Esophagus mucosa (tissue), 1 donor: ENCODE data around the gene DPP6. TPM values are rescaled to one million over a fixed set of nuclear protein-coding genes. Genes with fewer than 3 reads are reported as not detected.

Source experiments
- ATAC-seq: fragments of 200-7000 bp; cut with Tn5 transposase; one replicate; pipeline ENCODE4 v1.9.1; 2020
- total RNA-seq: library from RNA; stranded (reverse); gene quantifications from one replicate; pipeline ENCODE4 v1.2.4, GENCODE V29; 2023
- donor health status: DM: yes; HTN: yes; CAD: no.

DPP6 gene
- total RNA-seq, 1 donor from 2014 or later, result 0.12 TPM

GRCh38 chr7:154416714-154417113 is 364.5 kb downstream of the DPP6 start:
- no peak for ATAC-seq

- ATAC-seq, result no peak
These were observed 367.1 kb downstream of the DPP6 start for GRCh38 chr7:154419344-154419743.

- no peak for ATAC-seq
These were observed 371.0 kb downstream of the DPP6 start for GRCh38 chr7:154423231-154423630.

GRCh38 chr7:154424350-154424749 is 372.2 kb downstream of the DPP6 start:
- ATAC-seq, result no peak

GRCh38 chr7:154425271-154425670 is 373.1 kb downstream of the DPP6 start:
- ATAC-seq, result no peak

- ATAC-seq, result no peak
These were observed 374.6 kb downstream of the DPP6 start for GRCh38 chr7:154426778-154427177.

- ATAC-seq, result no peak
These were observed 375.3 kb downstream of the DPP6 start for GRCh38 chr7:154427533-154427932.

- no peak for ATAC-seq
These were observed 377.6 kb downstream of the DPP6 start for GRCh38 chr7:154429666-154430404.

- no peak for ATAC-seq
These were observed 378.4 kb downstream of the DPP6 start for GRCh38 chr7:154430640-154431039.

- no peak for ATAC-seq
These were observed 378.8 kb downstream of the DPP6 start for GRCh38 chr7:154431045-154431444.

- no peak for ATAC-seq
These were observed 381.7 kb downstream of the DPP6 start for GRCh38 chr7:154433632-154434598.

GRCh38 chr7:154436560-154436959 is 384.4 kb downstream of the DPP6 start:
- ATAC-seq, result no peak

- no peak for ATAC-seq
These were observed 385.0 kb downstream of the DPP6 start for GRCh38 chr7:154437234-154437633.

- ATAC-seq, result no peak
These were observed 386.6 kb downstream of the DPP6 start for GRCh38 chr7:154438571-154439367.

- no peak for ATAC-seq
These were observed 387.9 kb downstream of the DPP6 start for GRCh38 chr7:154440058-154440457.

GRCh38 chr7:154440651-154441050 is 388.5 kb downstream of the DPP6 start:
- no peak for ATAC-seq

- no peak for ATAC-seq
These were observed 389.6 kb downstream of the DPP6 start for GRCh38 chr7:154441811-154442210.

GRCh38 chr7:154442939-154443338 is 390.7 kb downstream of the DPP6 start:
- ATAC-seq, result no peak

GRCh38 chr7:154450451-154450850 is 398.3 kb downstream of the DPP6 start:
- ATAC-seq, result no peak

GRCh38 chr7:154451480-154452457 is 399.6 kb downstream of the DPP6 start:
- ATAC-seq, result no peak

- ATAC-seq, result no peak
These were observed 411.6 kb downstream of the DPP6 start for GRCh38 chr7:154463794-154464193.

- no peak for ATAC-seq
These were observed 417.5 kb downstream of the DPP6 start for GRCh38 chr7:154469652-154470051.
